Measurements from ENCODE around the gene WEE2. TPM values are rescaled to one million over a fixed set of nuclear protein-coding genes. Genes with fewer than 3 reads are reported as not detected.

WEE2 gene
- total RNA-seq, 1 experiment from 2014 or later = 0.04 TPM

- H3K27me3 Mint-ChIP-seq (ENCODE audit: low read depth) = peaks cover 2% of the 10 kb centered on the region; the same call in 1 of the 2 replicates
- no peak overlapping the region for H3K4me3 Mint-ChIP-seq
- ATAC-seq (no peak), DNase-seq (ENCODE audit: low spot score) (no peak)
- CTCF ChIA-PET = interaction anchor here (0.7 to 2.3 kb wide), 3 partner anchors 9 to 34 kb away, joined by 3 to 6 read pairs (median 4); partner anchors contain the start of gene SSBP1
- peaks cover 37% of the 10 kb centered on the region for H3K4me1 Mint-ChIP-seq
- POLR2A ChIA-PET = no interaction called here
- no peaks in the 10 kb centered on the region for H3K9me3 Mint-ChIP-seq
- TF ChIP-seq PRRX2 (CRISPR knock-in tag; IDR thresholded peaks at IDR 0.05) = no peak
- no peak for TF ChIP-seq ZSCAN18 (CRISPR knock-in tag; IDR thresholded peaks at IDR 0.05)
- TF ChIP-seq USF1 (CRISPR knock-in tag; IDR thresholded peaks at IDR 0.05) = no peak
- TF ChIP-seq ZNF263 (CRISPR knock-in tag; IDR thresholded peaks at IDR 0.05; ENCODE audit: low read depth) = no peak
- no peak for TF ChIP-seq CBFB (CRISPR knock-in tag; IDR thresholded peaks at IDR 0.05; ENCODE audit: low read depth)
- no peak for TF ChIP-seq ZNF219 (CRISPR knock-in tag; IDR thresholded peaks at IDR 0.05; ENCODE audit: borderline replicate concordance)
- no peak for TF ChIP-seq MLX (CRISPR knock-in tag; IDR thresholded peaks at IDR 0.05)
- no peak for TF ChIP-seq ZMAT4 (CRISPR knock-in tag; IDR thresholded peaks at IDR 0.05)
- H3K36me3 Mint-ChIP-seq = no peaks in the 10 kb centered on the region
- H3K27ac Mint-ChIP-seq = no peak overlapping the region
Measured at GRCh38 chr7:141709749-141710148, 1.6 kb downstream of the WEE2 start.

GRCh38 chr7:141710301-141710700, 2.1 kb downstream of the WEE2 start:
- Mint-ChIP-seq H3K4me1 (peaks cover 37% of the 10 kb centered on the region), H3K27ac (no peak overlapping the region), H3K36me3 (no peaks in the 10 kb centered on the region), H3K4me3 (no peak overlapping the region), H3K9me3 (no peaks in the 10 kb centered on the region), H3K27me3 (ENCODE audit: low read depth) (no peaks in the 10 kb centered on the region; the same call in 1 of the 2 replicates)
- TF ChIP-seq MLX (CRISPR knock-in tag; IDR thresholded peaks at IDR 0.05) (no peak), E2F4 (CRISPR knock-in tag; IDR thresholded peaks at IDR 0.05; ENCODE audit: borderline replicate concordance, low read depth) (no peak), FOXJ3 (CRISPR knock-in tag; IDR thresholded peaks at IDR 0.05; ENCODE audit: borderline replicate concordance) (no peak)
- DNase-seq (ENCODE audit: low spot score) (no peak), ATAC-seq (no peak)
- POLR2A ChIA-PET = no interaction called here
- CTCF ChIA-PET = interaction anchor here (0.7 to 1.0 kb wide), 2 partner anchors 9 to 35 kb away, joined by 3 to 4 read pairs; no protein-coding TSS in a partner anchor

- no peak overlapping the region for H3K4me3 Mint-ChIP-seq
- no peak for TF ChIP-seq CBFB (CRISPR knock-in tag; IDR thresholded peaks at IDR 0.05; ENCODE audit: low read depth)
- DNase-seq (ENCODE audit: low spot score) = no peak
- H3K9me3 Mint-ChIP-seq = no peaks in the 10 kb centered on the region
- no peak overlapping the region for H3K27ac Mint-ChIP-seq
- H3K36me3 Mint-ChIP-seq = no peaks in the 10 kb centered on the region
- ChIA-PET POLR2A (no interaction called here), CTCF (interaction anchor here (0.6 to 1.5 kb wide), 3 partner anchors 11 to 64 kb away, joined by 3 read pairs; no protein-coding TSS in a partner anchor)
- H3K4me1 Mint-ChIP-seq = peaks cover 50% of the 10 kb centered on the region
- ATAC-seq = no peak
- H3K27me3 Mint-ChIP-seq (ENCODE audit: low read depth) = no peaks in the 10 kb centered on the region
Measured at GRCh38 chr7:141712603-141713255, 4.6 kb downstream of the WEE2 start.

- Mint-ChIP-seq H3K9me3 (no peaks in the 10 kb centered on the region), H3K27me3 (ENCODE audit: low read depth) (no peaks in the 10 kb centered on the region), H3K4me3 (no peak overlapping the region), H3K36me3 (no peaks in the 10 kb centered on the region), H3K27ac (no peak overlapping the region), H3K4me1 (peaks cover 53% of the 10 kb centered on the region)
- ATAC-seq (no peak), DNase-seq (ENCODE audit: low spot score) (no peak)
- ChIA-PET CTCF (interaction anchor here (0.9 to 4.4 kb wide), 3 partner anchors 13 to 584 kb away, joined by 3 to 26 read pairs (median 3); partner anchors contain the start of gene SSBP1), POLR2A (no interaction called here)
- no peak for TF ChIP-seq ZNF396 (CRISPR knock-in tag; IDR thresholded peaks at IDR 0.05; ENCODE audit: borderline replicate concordance)
- no peak for TF ChIP-seq FOXP1 (CRISPR knock-in tag; IDR thresholded peaks at IDR 0.05; ENCODE audit: borderline replicate concordance)
- no peak for TF ChIP-seq CDX4 (CRISPR knock-in tag; IDR thresholded peaks at IDR 0.05; ENCODE audit: borderline replicate concordance)
- TF ChIP-seq NR2C2 (CRISPR knock-in tag; IDR thresholded peaks at IDR 0.05) = no peak
- no peak for TF ChIP-seq ZNF416 (CRISPR knock-in tag; IDR thresholded peaks at IDR 0.05)
- TF ChIP-seq FOXP4 (CRISPR knock-in tag; IDR thresholded peaks at IDR 0.05) = no peak
- no peak for TF ChIP-seq CBFB (CRISPR knock-in tag; IDR thresholded peaks at IDR 0.05; ENCODE audit: low read depth)
- TF ChIP-seq HMGA2 (CRISPR knock-in tag; IDR thresholded peaks at IDR 0.05) = no peak
- no peak for TF ChIP-seq ZNF263 (CRISPR knock-in tag; IDR thresholded peaks at IDR 0.05; ENCODE audit: low read depth)
Measured at GRCh38 chr7:141713890-141714289, 5.7 kb downstream of the WEE2 start.
